Colonic mucosa (tissue), 4 donors: Measurements from ENCODE around the gene HS1BP3. TPM values are rescaled to one million over a fixed set of nuclear protein-coding genes. Genes with fewer than 3 reads are reported as not detected.

Experiments used
- DNase-seq: peaks from one replicate; pipeline ENCODE4 v3.0.0-alpha.2; 2020
- H3K27ac ChIP-seq: fragments of 200-600 bp; one replicate; pipeline ENCODE4 v1.8.0; 2021
- H3K27me3 ChIP-seq: fragments of 200-600 bp; one replicate; pipeline ENCODE4 v1.8.0; 2021
- H3K36me3 ChIP-seq: fragments of 200-600 bp; one replicate; pipeline ENCODE4 v1.8.0; 2021
- H3K4me1 ChIP-seq: fragments of 200-600 bp; one replicate; pipeline ENCODE4 v1.8.0; 2021; ENCODE audit warnings: mild to moderate bottlenecking
- H3K4me3 ChIP-seq: fragments of 200-600 bp; one replicate; pipeline ENCODE4 v1.8.0; 2021
- H3K9ac ChIP-seq, 2 donors: one replicate each; pipeline ENCODE4 v1.7.0; 2013; ENCODE audit warnings: control low read depth in 2 of 2, low read depth in 2 of 2, low read length in 2 of 2
- H3K9me3 ChIP-seq: fragments of 200-600 bp; one replicate; pipeline ENCODE4 v1.8.0; 2021
- intact Hi-C: fragments of 100-400 bp; cut with DNase I; formaldehyde crosslinking; loops from one replicate; pipeline ENCODE4 v1.14.1; 2022
- total RNA-seq, 2 donors: library from RNA; stranded (reverse); fragmentation: NEBNext Ultra II Directional in 1 of 2; extraction: Animal tissue kit (Norgen Biotek cat#: 25700) in 1 of 2; gene quantifications; one replicate each; pipeline ENCODE4 v1.2.1, GENCODE V29; 2021
- TF ChIP-seq, protein P1 (sequence below): fragments of 200-600 bp; IDR thresholded peaks from one replicate; pipeline ENCODE4 v1.8.0; 2022; ENCODE audit warnings: antibody characterized with exemption, mild to moderate bottlenecking
- donor health status: healthy.
- donor health status: DM: no; HTN: no; CAD: no.
- donor health status: DM: no; HTN: no; CAD: no.

The HS1BP3 gene
- total RNA-seq, 2 donors from 2014 or later, result 21.2 to 21.5 TPM

DNA sequence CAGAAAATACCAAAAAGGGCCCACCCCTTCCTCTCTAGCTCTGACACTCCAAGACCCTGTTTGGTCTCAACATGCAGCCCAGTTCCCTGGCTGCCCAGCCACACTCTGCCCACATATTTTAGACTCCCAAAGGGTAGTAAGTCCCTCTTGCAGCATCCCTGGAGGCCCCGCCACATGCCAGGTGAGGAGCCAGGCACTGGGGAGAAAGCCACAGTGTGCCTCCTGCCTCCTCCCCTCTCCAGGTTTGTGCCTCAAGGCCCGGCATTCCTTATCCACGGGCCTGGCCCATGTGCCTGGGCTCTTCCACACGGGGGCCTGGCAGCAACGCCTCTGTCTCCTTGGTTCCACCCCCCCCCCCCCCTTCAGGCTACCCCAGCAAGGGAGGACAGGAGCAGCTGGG lies 75.5 kb downstream of the HS1BP3 start:
- H3K4me3 ChIP-seq, result no peak overlapping the region
- H3K9ac ChIP-seq, result no peak overlapping the region
- H3K27ac ChIP-seq, result no peak overlapping the region
- no peak for DNase-seq
- H3K36me3 ChIP-seq, result no peaks in the 10 kb centered on the region
- no peaks in the 10 kb centered on the region for H3K27me3 ChIP-seq
- H3K4me1 ChIP-seq, result no peaks in the 10 kb centered on the region
- H3K9me3 ChIP-seq, result no peaks in the 10 kb centered on the region
- TF ChIP-seq, protein P1, sequence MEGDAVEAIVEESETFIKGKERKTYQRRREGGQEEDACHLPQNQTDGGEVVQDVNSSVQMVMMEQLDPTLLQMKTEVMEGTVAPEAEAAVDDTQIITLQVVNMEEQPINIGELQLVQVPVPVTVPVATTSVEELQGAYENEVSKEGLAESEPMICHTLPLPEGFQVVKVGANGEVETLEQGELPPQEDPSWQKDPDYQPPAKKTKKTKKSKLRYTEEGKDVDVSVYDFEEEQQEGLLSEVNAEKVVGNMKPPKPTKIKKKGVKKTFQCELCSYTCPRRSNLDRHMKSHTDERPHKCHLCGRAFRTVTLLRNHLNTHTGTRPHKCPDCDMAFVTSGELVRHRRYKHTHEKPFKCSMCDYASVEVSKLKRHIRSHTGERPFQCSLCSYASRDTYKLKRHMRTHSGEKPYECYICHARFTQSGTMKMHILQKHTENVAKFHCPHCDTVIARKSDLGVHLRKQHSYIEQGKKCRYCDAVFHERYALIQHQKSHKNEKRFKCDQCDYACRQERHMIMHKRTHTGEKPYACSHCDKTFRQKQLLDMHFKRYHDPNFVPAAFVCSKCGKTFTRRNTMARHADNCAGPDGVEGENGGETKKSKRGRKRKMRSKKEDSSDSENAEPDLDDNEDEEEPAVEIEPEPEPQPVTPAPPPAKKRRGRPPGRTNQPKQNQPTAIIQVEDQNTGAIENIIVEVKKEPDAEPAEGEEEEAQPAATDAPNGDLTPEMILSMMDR, result no peak
- intact Hi-C loops, result no loop called here

DNA sequence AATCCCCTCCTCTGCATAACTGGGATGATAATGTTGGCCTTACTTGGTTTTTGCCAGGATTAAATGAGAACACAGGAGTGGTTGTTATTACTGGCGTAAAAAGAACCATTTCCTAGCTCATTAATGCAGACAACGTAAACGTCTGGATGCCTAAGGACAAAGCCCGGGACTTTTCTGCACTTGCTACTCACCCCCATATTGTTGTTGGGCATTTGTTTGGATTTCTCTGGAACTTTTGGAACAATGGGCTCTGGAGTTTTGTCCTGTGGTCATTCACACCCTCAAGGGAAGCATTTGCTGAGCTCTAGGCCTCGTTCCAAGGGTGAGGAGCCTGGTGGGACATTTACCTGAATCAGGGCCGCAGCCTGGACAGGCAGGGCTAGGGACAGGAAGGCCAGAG lies 76.0 kb downstream of the HS1BP3 start:
- no peak for DNase-seq
- no peaks in the 10 kb centered on the region for H3K36me3 ChIP-seq
- H3K4me1 ChIP-seq, result no peaks in the 10 kb centered on the region
- no peaks in the 10 kb centered on the region for H3K27me3 ChIP-seq
- H3K4me3 ChIP-seq, result no peak overlapping the region
- H3K27ac ChIP-seq, result no peak overlapping the region
- intact Hi-C loops, result no loop called here
- TF ChIP-seq, protein P1, result no peak
- H3K9ac ChIP-seq, result no peak overlapping the region
- no peaks in the 10 kb centered on the region for H3K9me3 ChIP-seq

- no peaks in the 10 kb centered on the region for H3K4me1 ChIP-seq
- DNase-seq, result no peak
- H3K27ac ChIP-seq, result no peak overlapping the region
- intact Hi-C loops, result no loop called here
- TF ChIP-seq, protein P1, result no peak
- H3K36me3 ChIP-seq, result no peaks in the 10 kb centered on the region
- no peaks in the 10 kb centered on the region for H3K27me3 ChIP-seq
- H3K4me3 ChIP-seq, result no peak overlapping the region
- no peaks in the 10 kb centered on the region for H3K9me3 ChIP-seq
- H3K9ac ChIP-seq, result no peak overlapping the region
Measured at GRCh38 chr2:20574423-20574911, 76.4 kb downstream of the HS1BP3 start.

GRCh38 chr2:20573620-20574422 lies 77.1 kb downstream of the HS1BP3 start:
- no peak overlapping the region for H3K4me3 ChIP-seq
- H3K27ac ChIP-seq, result peak overlapping the region; percentile 22
- DNase-seq, result peak; percentile 51
- no peaks in the 10 kb centered on the region for H3K4me1 ChIP-seq
- intact Hi-C loops, result no loop called here
- no peak overlapping the region for H3K9ac ChIP-seq
- H3K36me3 ChIP-seq, result no peaks in the 10 kb centered on the region
- no peaks in the 10 kb centered on the region for H3K9me3 ChIP-seq
- no peaks in the 10 kb centered on the region for H3K27me3 ChIP-seq
- TF ChIP-seq, protein P1, result no peak

GRCh38 chr2:20572221-20572620 lies 78.7 kb downstream of the HS1BP3 start:
- intact Hi-C loops, result no loop called here
- H3K27ac ChIP-seq, result no peak overlapping the region
- DNase-seq, result no peak
- H3K9ac ChIP-seq, result no peak overlapping the region
- TF ChIP-seq, protein P1, result no peak
- H3K4me1 ChIP-seq, result no peaks in the 10 kb centered on the region
- H3K27me3 ChIP-seq, result no peaks in the 10 kb centered on the region
- no peaks in the 10 kb centered on the region for H3K36me3 ChIP-seq
- H3K9me3 ChIP-seq, result no peaks in the 10 kb centered on the region
- H3K4me3 ChIP-seq, result no peak overlapping the region
